ENCODE data around the gene ZYG11A.
"Not testable (repeated sequence)": the region's sequence is repeated elsewhere in the genome, so short reads cannot be mapped to it uniquely, and the experiment has no call there.

ZYG11A gene

DNA sequence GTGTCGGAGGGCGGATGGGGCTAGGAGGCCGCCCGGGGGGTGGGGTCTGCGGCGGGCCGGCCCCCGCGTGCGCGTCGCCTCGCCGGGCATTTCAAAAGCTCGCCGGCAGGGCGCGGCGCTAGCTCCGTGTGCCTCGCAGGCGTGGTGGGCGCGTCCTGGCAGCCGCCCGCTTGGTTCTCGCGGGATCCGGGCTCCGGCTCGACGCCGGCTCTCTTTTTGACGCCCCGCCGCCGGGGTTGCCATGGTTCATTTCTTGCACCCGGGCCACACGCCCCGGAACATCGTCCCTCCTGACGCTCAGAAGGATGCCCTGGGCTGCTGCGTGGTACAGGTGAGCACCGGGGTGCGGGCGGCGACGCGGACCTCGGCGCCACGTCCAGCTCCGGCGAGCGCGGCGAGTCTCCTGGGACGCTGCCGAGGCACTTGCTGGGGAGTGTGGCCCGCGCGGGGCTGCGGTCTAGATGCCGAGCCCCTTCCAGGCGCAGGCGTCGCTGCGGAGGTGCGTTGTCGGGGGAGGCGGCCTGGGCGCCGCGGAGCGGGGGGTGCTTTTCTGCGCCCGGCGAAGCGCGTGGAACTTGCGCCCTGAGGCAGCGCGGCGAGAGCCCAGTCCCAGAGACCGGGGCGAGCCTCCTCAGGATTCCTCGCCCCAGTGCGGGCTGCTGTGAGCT lies at the start of gene ZYG11A:
Gene ZYG11A, plus strand, starts transcription at position 118 of the 668 bp plus-strand sequence. Its CDS starts 124 bp downstream, at position 242.
- peaks cover 10% of the 10 kb centered on the region for H3K27me3 ChIP-seq (ENCODE audit: low read depth, low read length)
- peaks cover 0 to 12% of the 10 kb centered on the region in 2 donors for H3K4me1 ChIP-seq (ENCODE audit: control insufficient read depth in 1 of 2, insufficient read depth in 2 of 2, low read length in 2 of 2)
- no peaks in the 10 kb centered on the region for H3K36me3 ChIP-seq (ENCODE audit: control insufficient read depth in 1 of 2, insufficient read depth in 2 of 2, low read length in 2 of 2)
- H3K9me3 ChIP-seq (ENCODE audit: control insufficient read depth in 1 of 2, low read length in 2 of 2): no peaks in the 10 kb centered on the region
- H3K4me3 ChIP-seq (ENCODE audit: low read depth in 1 of 2, low read length in 2 of 2): peak within 1 kb of the TSS in 1 of 2 donors; percentile 63
- H3K27ac ChIP-seq (ENCODE audit: low read length): no peak within 1 kb of the TSS

- H3K4me3 ChIP-seq (ENCODE audit: low read depth in 1 of 2, low read length in 2 of 2); H3K27me3 ChIP-seq (ENCODE audit: low read depth, low read length); H3K9me3 ChIP-seq (ENCODE audit: control insufficient read depth in 1 of 2, low read length in 2 of 2); H3K4me1 ChIP-seq (ENCODE audit: control insufficient read depth in 1 of 2, insufficient read depth in 2 of 2, low read length in 2 of 2); H3K27ac ChIP-seq (ENCODE audit: low read length): not testable (repeated sequence)
- H3K36me3 ChIP-seq (ENCODE audit: control insufficient read depth in 1 of 2, insufficient read depth in 2 of 2, low read length in 2 of 2): peaks cover 27 to 38% of the 10 kb centered on the region in 2 donors
Observed at GRCh38 chr1:52793717-52794116, 48.8 kb upstream of the ZYG11A start.

DNA sequence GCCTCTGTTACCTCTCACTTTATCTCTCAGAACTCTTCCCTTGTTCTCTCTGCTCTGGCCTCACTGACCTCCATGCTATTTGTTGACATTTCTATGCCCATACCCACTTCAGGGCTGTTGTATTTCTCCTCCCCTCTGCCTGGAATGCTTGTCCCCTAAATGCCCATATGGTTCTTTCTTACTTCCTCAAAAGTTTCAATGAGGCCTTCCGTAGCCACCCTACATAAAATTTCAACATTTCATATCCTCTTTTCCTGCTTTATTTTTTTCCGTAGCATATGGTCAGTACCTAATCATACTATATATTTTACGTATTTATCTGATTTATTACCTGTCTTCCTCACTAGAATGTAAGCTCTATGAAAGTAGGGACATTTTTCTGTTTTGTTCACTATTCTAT lies 47.1 kb upstream of the ZYG11A start:
- peaks cover 27 to 29% of the 10 kb centered on the region in 2 donors for H3K36me3 ChIP-seq (ENCODE audit: control insufficient read depth in 1 of 2, insufficient read depth in 2 of 2, low read length in 2 of 2)
- no peaks in the 10 kb centered on the region for H3K27me3 ChIP-seq (ENCODE audit: low read depth, low read length)
- no peaks in the 10 kb centered on the region for H3K9me3 ChIP-seq (ENCODE audit: control insufficient read depth in 1 of 2, low read length in 2 of 2)
- H3K4me1 ChIP-seq (ENCODE audit: control insufficient read depth in 1 of 2, insufficient read depth in 2 of 2, low read length in 2 of 2): no peaks in the 10 kb centered on the region
- no peak overlapping the region for H3K27ac ChIP-seq (ENCODE audit: low read length)
- no peak overlapping the region for H3K4me3 ChIP-seq (ENCODE audit: low read depth in 1 of 2, low read length in 2 of 2)

DNA sequence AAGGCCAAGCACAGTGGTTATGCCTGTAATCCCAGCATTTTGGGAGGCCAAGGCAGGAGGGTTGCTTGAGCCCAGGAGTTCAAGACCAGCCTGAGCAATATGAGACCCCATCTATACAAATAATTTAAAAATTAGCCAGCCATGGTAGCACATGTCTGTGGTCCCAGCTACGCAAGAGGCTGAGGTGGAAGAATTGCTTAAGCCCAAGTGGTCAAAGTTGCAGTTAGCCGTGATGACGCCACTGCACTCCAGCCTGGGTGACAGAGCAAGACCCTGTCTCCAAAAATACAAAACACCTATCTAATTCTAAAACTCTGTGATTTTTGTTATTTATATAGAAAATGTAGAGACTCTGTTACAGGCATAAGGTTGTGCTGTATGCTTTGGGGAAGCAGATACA lies 44.2 kb upstream of the ZYG11A start:
- H3K27me3 ChIP-seq (ENCODE audit: low read depth, low read length): no peaks in the 10 kb centered on the region
- H3K4me3 ChIP-seq (ENCODE audit: low read depth in 1 of 2, low read length in 2 of 2): no peak overlapping the region
- H3K9me3 ChIP-seq (ENCODE audit: control insufficient read depth in 1 of 2, low read length in 2 of 2): no peaks in the 10 kb centered on the region
- no peak overlapping the region for H3K27ac ChIP-seq (ENCODE audit: low read length)
- peaks cover 19 to 27% of the 10 kb centered on the region in 2 donors for H3K36me3 ChIP-seq (ENCODE audit: control insufficient read depth in 1 of 2, insufficient read depth in 2 of 2, low read length in 2 of 2)
- no peaks in the 10 kb centered on the region for H3K4me1 ChIP-seq (ENCODE audit: control insufficient read depth in 1 of 2, insufficient read depth in 2 of 2, low read length in 2 of 2)

DNA sequence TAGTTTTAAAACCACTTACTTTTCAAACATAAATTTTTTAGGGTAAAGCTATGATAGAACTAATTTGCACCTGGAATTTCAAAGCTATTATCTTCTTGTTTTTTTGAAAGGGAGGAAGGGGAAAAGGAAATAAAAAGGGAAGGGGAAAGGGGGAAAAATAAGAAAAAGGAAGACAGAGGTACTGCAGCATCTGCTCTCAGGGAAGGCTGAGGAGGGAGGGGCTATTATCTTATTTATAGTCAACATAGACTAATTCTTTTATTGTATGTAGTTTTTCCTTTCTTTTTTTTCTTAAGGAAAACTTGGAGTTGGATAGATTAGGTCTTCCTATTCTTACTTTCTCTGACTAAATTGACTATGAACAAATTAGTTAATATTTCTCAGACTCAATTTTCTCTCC lies 41.5 kb upstream of the ZYG11A start:
- H3K4me3 ChIP-seq (ENCODE audit: low read depth in 1 of 2, low read length in 2 of 2): no peak overlapping the region
- no peaks in the 10 kb centered on the region for H3K9me3 ChIP-seq (ENCODE audit: control insufficient read depth in 1 of 2, low read length in 2 of 2)
- peaks cover 11 to 21% of the 10 kb centered on the region in 2 donors for H3K36me3 ChIP-seq (ENCODE audit: control insufficient read depth in 1 of 2, insufficient read depth in 2 of 2, low read length in 2 of 2)
- H3K4me1 ChIP-seq (ENCODE audit: control insufficient read depth in 1 of 2, insufficient read depth in 2 of 2, low read length in 2 of 2): no peaks in the 10 kb centered on the region
- H3K27ac ChIP-seq (ENCODE audit: low read length): no peak overlapping the region
- H3K27me3 ChIP-seq (ENCODE audit: low read depth, low read length): no peaks in the 10 kb centered on the region

DNA sequence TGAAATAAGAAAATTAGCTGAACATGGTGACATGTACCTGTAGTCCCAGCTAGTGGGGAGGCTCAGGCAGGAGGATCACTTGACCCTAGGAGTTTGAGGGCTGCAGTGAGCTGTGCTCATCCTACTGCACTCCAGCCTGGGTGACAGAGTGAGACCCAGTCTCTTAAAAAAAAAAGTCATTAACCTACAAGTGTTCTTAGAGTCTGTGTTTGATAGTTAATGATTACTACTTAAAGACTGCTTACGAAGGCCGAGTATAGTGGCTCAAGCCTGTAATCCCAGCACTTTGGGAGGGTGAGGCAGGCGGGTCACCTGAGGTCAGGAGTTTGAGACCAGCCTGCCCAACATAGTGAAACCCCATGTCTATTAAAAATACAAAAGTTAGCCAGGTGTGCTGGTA lies 38.5 kb upstream of the ZYG11A start:
- H3K4me3 ChIP-seq (ENCODE audit: low read depth in 1 of 2, low read length in 2 of 2); H3K4me1 ChIP-seq (ENCODE audit: control insufficient read depth in 1 of 2, insufficient read depth in 2 of 2, low read length in 2 of 2); H3K9me3 ChIP-seq (ENCODE audit: control insufficient read depth in 1 of 2, low read length in 2 of 2); H3K27ac ChIP-seq (ENCODE audit: low read length); H3K27me3 ChIP-seq (ENCODE audit: low read depth, low read length): not testable (repeated sequence)
- peaks cover 3 to 23% of the 10 kb centered on the region in 2 donors for H3K36me3 ChIP-seq (ENCODE audit: control insufficient read depth in 1 of 2, insufficient read depth in 2 of 2, low read length in 2 of 2)

GRCh38 chr1:52814465-52814864 lies 28.1 kb upstream of the ZYG11A start:
- H3K9me3 ChIP-seq (ENCODE audit: control insufficient read depth in 1 of 2, low read length in 2 of 2): no peaks in the 10 kb centered on the region
- no peaks in the 10 kb centered on the region for H3K27me3 ChIP-seq (ENCODE audit: low read depth, low read length)
- no peak overlapping the region for H3K27ac ChIP-seq (ENCODE audit: low read length)
- H3K4me3 ChIP-seq (ENCODE audit: low read depth in 1 of 2, low read length in 2 of 2): no peak overlapping the region
- no peaks in the 10 kb centered on the region for H3K4me1 ChIP-seq (ENCODE audit: control insufficient read depth in 1 of 2, insufficient read depth in 2 of 2, low read length in 2 of 2)
- H3K36me3 ChIP-seq (ENCODE audit: control insufficient read depth in 1 of 2, insufficient read depth in 2 of 2, low read length in 2 of 2): peaks cover 26 to 47% of the 10 kb centered on the region in 2 donors

DNA sequence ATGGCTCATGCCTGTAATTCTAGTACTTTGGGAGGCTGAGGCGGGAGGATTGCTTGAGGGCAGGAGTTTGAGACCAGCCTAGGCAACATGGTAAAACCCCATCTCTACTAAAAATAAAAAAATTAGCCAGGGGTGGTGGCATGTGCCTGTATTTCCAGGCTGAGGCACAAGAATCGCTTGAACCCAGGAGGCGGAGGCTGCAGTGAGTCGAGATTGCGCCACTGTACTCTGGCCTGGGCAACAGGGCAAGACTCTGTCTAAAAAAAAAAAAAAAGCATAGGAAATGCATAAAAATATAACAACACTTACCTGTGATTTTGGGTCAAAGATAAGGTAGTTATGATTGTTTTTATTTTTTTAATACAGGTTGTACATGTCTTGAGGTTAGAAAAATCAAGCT lies 21.7 kb upstream of the ZYG11A start:
- peaks cover 17 to 48% of the 10 kb centered on the region in 2 donors for H3K36me3 ChIP-seq (ENCODE audit: control insufficient read depth in 1 of 2, insufficient read depth in 2 of 2, low read length in 2 of 2)
- H3K4me3 ChIP-seq (ENCODE audit: low read depth in 1 of 2, low read length in 2 of 2); H3K9me3 ChIP-seq (ENCODE audit: control insufficient read depth in 1 of 2, low read length in 2 of 2); H3K4me1 ChIP-seq (ENCODE audit: control insufficient read depth in 1 of 2, insufficient read depth in 2 of 2, low read length in 2 of 2); H3K27ac ChIP-seq (ENCODE audit: low read length); H3K27me3 ChIP-seq (ENCODE audit: low read depth, low read length): not testable (repeated sequence)

DNA sequence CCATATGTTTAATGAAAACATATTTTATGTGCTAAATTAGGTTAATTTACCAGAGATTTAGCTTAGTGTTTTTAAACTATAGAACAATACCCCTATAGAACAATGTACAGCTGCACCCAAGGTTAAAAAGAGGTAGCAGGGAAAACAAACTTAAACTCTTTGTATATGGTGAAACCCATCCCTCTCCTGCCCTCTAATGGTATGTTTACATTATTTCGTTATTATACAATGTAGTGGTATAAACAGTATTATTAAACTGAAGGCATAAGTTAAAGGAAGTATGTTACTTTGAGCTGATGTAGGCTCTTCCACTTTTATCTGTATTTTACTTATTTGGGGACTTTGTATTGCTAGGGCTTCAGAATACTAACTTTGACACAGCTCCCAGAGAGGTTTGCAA lies 16.7 kb upstream of the ZYG11A start:
- Histone ChIP-seq H3K36me3 (ENCODE audit: control insufficient read depth in 1 of 2, insufficient read depth in 2 of 2, low read length in 2 of 2) (peaks cover 7 to 18% of the 10 kb centered on the region in 2 donors), H3K4me3 (ENCODE audit: low read depth in 1 of 2, low read length in 2 of 2) (no peak overlapping the region), H3K4me1 (ENCODE audit: control insufficient read depth in 1 of 2, insufficient read depth in 2 of 2, low read length in 2 of 2) (no peaks in the 10 kb centered on the region), H3K27ac (ENCODE audit: low read length) (no peak overlapping the region), H3K27me3 (ENCODE audit: low read depth, low read length) (no peaks in the 10 kb centered on the region), H3K9me3 (ENCODE audit: control insufficient read depth in 1 of 2, low read length in 2 of 2) (no peaks in the 10 kb centered on the region)

- Histone ChIP-seq H3K9me3 (ENCODE audit: control insufficient read depth in 1 of 2, low read length in 2 of 2) (no peaks in the 10 kb centered on the region), H3K27ac (ENCODE audit: low read length) (no peak overlapping the region), H3K27me3 (ENCODE audit: low read depth, low read length) (no peaks in the 10 kb centered on the region), H3K4me1 (ENCODE audit: control insufficient read depth in 1 of 2, insufficient read depth in 2 of 2, low read length in 2 of 2) (no peaks in the 10 kb centered on the region), H3K4me3 (ENCODE audit: low read depth in 1 of 2, low read length in 2 of 2) (no peak overlapping the region), H3K36me3 (ENCODE audit: control insufficient read depth in 1 of 2, insufficient read depth in 2 of 2, low read length in 2 of 2) (no peaks in the 10 kb centered on the region)
Observed at GRCh38 chr1:52834798-52835197, 7.8 kb upstream of the ZYG11A start.

GRCh38 chr1:52836035-52836434 lies 6.5 kb upstream of the ZYG11A start:
- no peaks in the 10 kb centered on the region for H3K9me3 ChIP-seq (ENCODE audit: control insufficient read depth in 1 of 2, low read length in 2 of 2)
- H3K4me3 ChIP-seq (ENCODE audit: low read depth in 1 of 2, low read length in 2 of 2): no peak overlapping the region
- no peaks in the 10 kb centered on the region for H3K4me1 ChIP-seq (ENCODE audit: control insufficient read depth in 1 of 2, insufficient read depth in 2 of 2, low read length in 2 of 2)
- H3K27ac ChIP-seq (ENCODE audit: low read length): no peak overlapping the region
- H3K27me3 ChIP-seq (ENCODE audit: low read depth, low read length): no peaks in the 10 kb centered on the region
- H3K36me3 ChIP-seq (ENCODE audit: control insufficient read depth in 1 of 2, insufficient read depth in 2 of 2, low read length in 2 of 2): no peaks in the 10 kb centered on the region

GRCh38 chr1:52839175-52839574 lies 3.4 kb upstream of the ZYG11A start:
- not testable (repeated sequence) for H3K9me3 ChIP-seq (ENCODE audit: control insufficient read depth in 1 of 2, low read length in 2 of 2); H3K4me3 ChIP-seq (ENCODE audit: low read depth in 1 of 2, low read length in 2 of 2); H3K27me3 ChIP-seq (ENCODE audit: low read depth, low read length); H3K27ac ChIP-seq (ENCODE audit: low read length); H3K36me3 ChIP-seq (ENCODE audit: control insufficient read depth in 1 of 2, insufficient read depth in 2 of 2, low read length in 2 of 2)
- peaks cover 0 to 12% of the 10 kb centered on the region in 2 donors for H3K4me1 ChIP-seq (ENCODE audit: control insufficient read depth in 1 of 2, insufficient read depth in 2 of 2, low read length in 2 of 2)
